Smooth muscle cell (in vitro differentiated cells): ENCODE measurements around the gene MAP7D1. TPM values are rescaled to one million over a fixed set of nuclear protein-coding genes. Genes with fewer than 3 reads are reported as not detected.

Source experiments
- DNase-seq: peaks from one replicate; lab custom pipeline; 2025; ENCODE audit not compliant: unreplicated experiment; lab: John Stamatoyannopoulos, UW
- H2AFZ ChIP-seq: fragments of 200-600 bp; sonication (generic); 2 replicates; pipeline ENCODE4 v1.6.0; 2016; ENCODE audit warnings: antibody characterized with exemption, low read depth, mild to moderate bottlenecking
- H3F3A ChIP-seq: fragments of 200-600 bp; sonication (generic); 2 replicates; pipeline ENCODE4 v1.6.0; 2017; ENCODE audit warnings: antibody characterized with exemption, low read depth
- H3K27ac ChIP-seq: fragments of 200-600 bp; sonication (generic); 2 replicates; pipeline ENCODE4 v1.5.1; 2016; ENCODE audit warnings: low read depth, mild to moderate bottlenecking
- H3K27me3 ChIP-seq: fragments of 200-600 bp; sonication (generic); 2 replicates; pipeline ENCODE4 v1.6.1; 2016; ENCODE audit warnings: low read depth, mild to moderate bottlenecking
- H3K36me3 ChIP-seq: fragments of 200-600 bp; sonication (generic); 2 replicates; pipeline ENCODE4 v1.5.1; 2016; ENCODE audit warnings: low read depth
- H3K4me1 ChIP-seq: fragments of 200-600 bp; sonication (generic); 2 replicates; pipeline ENCODE4 v1.5.1; 2016; ENCODE audit warnings: low read depth
- H3K4me2 ChIP-seq: fragments of 200-600 bp; sonication (generic); 2 replicates; pipeline ENCODE4 v1.6.0; 2016; ENCODE audit warnings: mild to moderate bottlenecking
- H3K4me3 ChIP-seq: fragments of 200-600 bp; sonication (generic); 2 replicates; pipeline ENCODE4 v1.5.1; 2016; ENCODE audit warnings: mild to moderate bottlenecking
- H3K79me2 ChIP-seq: fragments of 200-600 bp; sonication (generic); 2 replicates; pipeline ENCODE4 v1.6.0; 2016; ENCODE audit warnings: low read depth, mild to moderate bottlenecking
- H3K9ac ChIP-seq: fragments of 200-600 bp; sonication (generic); 2 replicates; pipeline ENCODE4 v1.6.0; 2016; ENCODE audit warnings: low read depth
- H3K9me3 ChIP-seq: fragments of 200-600 bp; sonication (generic); replicated peaks from 2 replicates; pipeline ENCODE4 v1.5.1; 2016; ENCODE audit warnings: low read depth
- H4K20me1 ChIP-seq: fragments of 200-600 bp; sonication (generic); 2 replicates; pipeline ENCODE4 v1.6.0; 2016; ENCODE audit warnings: low read depth
- WGBS: methylation state at CpG from one replicate; pipeline ENCODE4 v1.1.7; 2016; ENCODE audit warnings: low lambda C conversion rate; 5-methylcytosine and 5-hydroxymethylcytosine counted together
- polyA plus RNA-seq: library from polyadenylated mRNA; unstranded; fragments of >200 nt; fragmentation: Nextera tagmentation; extraction: Ambion mirVana; gene quantifications from 2 replicates; pipeline ENCODE4 v1.2.1, GENCODE V29; 2016
- total RNA-seq: library from RNA; depleted of rRNA; stranded (reverse); fragments of >200 nt; gene quantifications from 2 replicates; pipeline ENCODE4 v1.2.3, GENCODE V29; 2014
- TF ChIP-seq, protein P1 (sequence below): fragments of 200-600 bp; sonication (generic); IDR thresholded peaks from 2 replicates; pipeline ENCODE4 v1.5.1; 2017; ENCODE audit warnings: borderline replicate concordance, mild to moderate bottlenecking, antibody characterized with exemption; ENCODE audit not compliant: insufficient read depth, poor library complexity, severe bottlenecking

MAP7D1 gene
- total and polyA plus RNA-seq, 2 experiments from 2014 or later: 109 to 169 TPM

DNA sequence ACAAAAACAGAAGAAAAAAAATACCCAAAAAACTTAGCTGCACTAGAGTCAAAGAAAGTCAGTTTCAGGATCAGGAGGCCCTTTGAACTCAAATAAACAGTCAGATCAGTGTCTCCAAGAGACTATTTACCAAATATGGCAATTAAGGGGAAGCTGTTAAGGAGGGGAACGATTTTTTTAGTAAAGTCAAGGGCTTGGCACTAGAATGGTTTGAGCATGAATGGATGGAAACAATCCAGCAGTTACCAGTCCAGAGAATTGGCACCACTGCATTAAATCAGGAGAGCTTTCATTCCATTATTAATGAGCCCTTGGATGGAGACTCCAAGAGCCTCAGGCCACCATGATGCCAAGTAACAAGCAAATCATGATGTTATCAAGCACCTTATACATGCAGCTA, 13.8 kb upstream of the MAP7D1 start:
- Histone ChIP-seq H3K79me2 (peaks cover 65% of the 10 kb centered on the region), H3K36me3 (peaks cover 4% of the 10 kb centered on the region), H3K27ac (no peak overlapping the region), H3K27me3 (no peaks in the 10 kb centered on the region), H4K20me1 (peaks cover 59% of the 10 kb centered on the region), H3K4me3 (no peak overlapping the region), H3K4me1 (no peaks in the 10 kb centered on the region), H3K9ac (no peak overlapping the region), H3F3A (peaks cover 4% of the 10 kb centered on the region), H3K4me2 (no peak overlapping the region), H3K9me3 (no peaks in the 10 kb centered on the region), H2AFZ (no peak overlapping the region)
- 88% methylated on average over 1 of the region's 1 CpG for WGBS
- TF ChIP-seq, protein P1, sequence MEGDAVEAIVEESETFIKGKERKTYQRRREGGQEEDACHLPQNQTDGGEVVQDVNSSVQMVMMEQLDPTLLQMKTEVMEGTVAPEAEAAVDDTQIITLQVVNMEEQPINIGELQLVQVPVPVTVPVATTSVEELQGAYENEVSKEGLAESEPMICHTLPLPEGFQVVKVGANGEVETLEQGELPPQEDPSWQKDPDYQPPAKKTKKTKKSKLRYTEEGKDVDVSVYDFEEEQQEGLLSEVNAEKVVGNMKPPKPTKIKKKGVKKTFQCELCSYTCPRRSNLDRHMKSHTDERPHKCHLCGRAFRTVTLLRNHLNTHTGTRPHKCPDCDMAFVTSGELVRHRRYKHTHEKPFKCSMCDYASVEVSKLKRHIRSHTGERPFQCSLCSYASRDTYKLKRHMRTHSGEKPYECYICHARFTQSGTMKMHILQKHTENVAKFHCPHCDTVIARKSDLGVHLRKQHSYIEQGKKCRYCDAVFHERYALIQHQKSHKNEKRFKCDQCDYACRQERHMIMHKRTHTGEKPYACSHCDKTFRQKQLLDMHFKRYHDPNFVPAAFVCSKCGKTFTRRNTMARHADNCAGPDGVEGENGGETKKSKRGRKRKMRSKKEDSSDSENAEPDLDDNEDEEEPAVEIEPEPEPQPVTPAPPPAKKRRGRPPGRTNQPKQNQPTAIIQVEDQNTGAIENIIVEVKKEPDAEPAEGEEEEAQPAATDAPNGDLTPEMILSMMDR: no peak
- no peak for DNase-seq

DNA sequence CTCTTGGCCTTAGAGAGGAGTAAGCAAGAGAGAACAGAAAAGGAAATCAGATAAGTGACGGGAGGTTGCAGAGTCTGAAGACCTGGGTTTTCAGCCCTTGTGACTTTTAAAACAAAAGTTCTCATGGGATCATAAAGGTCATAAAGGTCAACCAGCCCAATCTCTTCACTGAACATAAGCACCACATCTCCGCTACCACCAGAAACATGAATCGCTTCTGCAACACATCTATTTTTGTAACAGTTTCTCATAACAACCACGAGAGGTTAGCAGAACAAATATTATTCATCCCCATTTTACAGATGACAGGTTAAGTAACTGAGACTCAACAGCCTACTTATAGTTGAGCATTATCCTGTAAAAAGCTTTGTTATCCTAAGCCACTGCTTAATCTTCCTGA, 12.5 kb upstream of the MAP7D1 start:
- H3F3A ChIP-seq: no peaks in the 10 kb centered on the region
- 98% methylated on average over 4 of the region's 4 CpGs for WGBS
- TF ChIP-seq, protein P1: no peak

DNA sequence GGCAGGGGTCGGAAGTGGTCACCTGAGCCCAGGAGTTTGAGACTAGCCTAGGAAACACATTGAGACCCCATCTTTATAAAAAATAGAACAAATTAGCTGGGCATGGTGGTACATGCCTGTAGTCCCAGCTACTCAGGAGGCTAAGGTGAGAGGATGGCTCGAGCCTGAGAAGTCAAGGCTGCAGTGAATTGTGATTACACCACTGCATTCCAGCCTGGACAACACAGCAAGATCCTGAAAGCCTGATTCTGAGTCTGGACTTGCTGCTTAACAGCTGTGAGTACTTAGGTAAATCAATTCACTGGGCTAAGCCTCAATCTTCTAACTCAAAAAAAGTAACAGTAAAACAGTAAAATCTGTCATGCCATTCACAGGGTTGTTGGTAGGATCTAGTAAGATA, 11.5 kb upstream of the MAP7D1 start:
- H3K27ac ChIP-seq: no peak overlapping the region
- no peaks in the 10 kb centered on the region for H3F3A ChIP-seq
- H2AFZ ChIP-seq: no peak overlapping the region
- no peaks in the 10 kb centered on the region for H3K9me3 ChIP-seq
- H3K4me1 ChIP-seq: no peaks in the 10 kb centered on the region
- peaks cover 4% of the 10 kb centered on the region for H3K36me3 ChIP-seq
- DNase-seq: no peak
- TF ChIP-seq, protein P1: no peak
- WGBS: 94% methylated on average over 2 of the region's 2 CpGs
- peaks cover 83% of the 10 kb centered on the region for H3K79me2 ChIP-seq
- H3K9ac ChIP-seq: no peak overlapping the region
- H3K4me2 ChIP-seq: no peak overlapping the region
- H4K20me1 ChIP-seq: peaks cover 58% of the 10 kb centered on the region
- no peaks in the 10 kb centered on the region for H3K27me3 ChIP-seq
- H3K4me3 ChIP-seq: no peak overlapping the region

More for the DNA sequence above, 12.5 kb upstream of the MAP7D1 start:
- Histone ChIP-seq H3K36me3 (peaks cover 4% of the 10 kb centered on the region), H2AFZ (no peak overlapping the region), H3K9me3 (no peaks in the 10 kb centered on the region), H3K4me1 (no peaks in the 10 kb centered on the region), H3K4me2 (no peak overlapping the region), H3K27ac (no peak overlapping the region), H3K27me3 (no peaks in the 10 kb centered on the region), H4K20me1 (peaks cover 62% of the 10 kb centered on the region), H3K79me2 (peaks cover 78% of the 10 kb centered on the region), H3K9ac (no peak overlapping the region), H3K4me3 (no peak overlapping the region)
- no peak for DNase-seq

DNA sequence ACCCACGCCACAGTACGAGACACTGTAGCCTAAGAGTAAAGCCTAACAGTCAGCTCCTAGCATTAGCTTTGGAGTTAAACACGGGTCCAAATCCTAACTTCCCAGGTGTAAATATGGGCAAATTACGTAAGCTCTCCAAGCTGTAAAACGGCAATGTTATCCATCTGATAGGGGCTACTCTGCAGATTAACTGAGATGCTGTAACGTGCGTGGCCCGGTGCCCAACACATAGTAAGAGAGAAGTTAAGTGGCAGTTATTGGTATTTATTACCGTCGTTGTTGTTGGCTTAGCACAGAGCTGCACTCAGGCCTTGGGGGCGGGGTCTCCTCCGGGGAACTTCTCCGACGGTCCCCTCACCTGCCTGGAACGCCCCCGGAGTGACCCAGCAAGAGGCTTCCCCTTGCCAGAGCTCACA, 7.1 kb upstream of the MAP7D1 start:
- peak overlapping the region; percentile 77 for H3K4me3 ChIP-seq
- H3K27me3 ChIP-seq: no peaks in the 10 kb centered on the region
- peak overlapping the region; percentile 90 for H3K27ac ChIP-seq
- peak overlapping the region; percentile 95 for H3K9ac ChIP-seq
- no peaks in the 10 kb centered on the region for H3K36me3 ChIP-seq
- peak overlapping the region; percentile 94 for H3K4me2 ChIP-seq
- H3K79me2 ChIP-seq: peaks cover 46% of the 10 kb centered on the region
- WGBS: 7% methylated on average over 15 of the region's 16 CpGs
- peaks cover 19% of the 10 kb centered on the region for H3K4me1 ChIP-seq
- H2AFZ ChIP-seq: peak overlapping the region; percentile 73
- H3K9me3 ChIP-seq: no peaks in the 10 kb centered on the region
- peaks cover 20% of the 10 kb centered on the region for H4K20me1 ChIP-seq
- TF ChIP-seq, protein P1: no peak
- no peak for DNase-seq
- peaks cover 8% of the 10 kb centered on the region for H3F3A ChIP-seq
